Measurements from ENCODE around the gene PSMD6.
A peak's percentile ranks its signal among the peaks of the same experiment; 100 is the strongest.

PSMD6 gene
- 70.0 to 105 (median 92.0) reads per million in 3 donors for total RNA-seq

DNA sequence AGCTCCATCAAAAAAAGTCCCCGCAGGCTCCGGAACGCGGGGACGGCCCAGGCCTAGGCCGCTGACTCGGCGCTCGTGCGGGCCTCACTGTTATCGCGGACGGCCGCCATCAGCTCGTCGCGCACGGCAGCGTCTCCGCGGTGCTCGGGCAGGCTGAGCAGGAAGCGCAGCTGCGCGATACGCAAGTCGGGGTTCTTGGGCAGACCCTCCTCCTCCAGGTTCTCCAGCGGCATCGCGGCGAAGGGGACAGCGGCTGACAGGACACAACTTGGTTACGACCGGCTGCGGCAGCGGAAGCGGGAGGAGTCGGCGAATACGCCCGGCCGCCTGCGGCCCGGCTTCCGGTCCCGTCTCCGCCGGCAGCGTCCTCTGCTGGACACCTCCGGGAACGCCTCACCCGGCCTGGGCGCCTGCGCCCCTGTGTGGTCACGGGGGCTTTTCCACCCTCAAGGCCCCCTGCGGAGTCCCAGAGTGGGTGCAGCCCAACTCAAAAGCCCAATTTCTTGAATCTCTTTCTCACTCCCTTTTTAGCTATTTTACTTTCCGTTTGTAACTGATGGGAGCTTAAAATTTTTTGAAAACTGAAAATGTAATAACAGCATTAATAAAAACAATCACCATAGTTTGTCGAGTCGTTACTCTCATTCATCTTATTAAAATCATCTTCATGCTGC is at the start of gene PSMD6:
PSMD6 (minus strand) TSS at position 308 of the 674 bp plus-strand sequence; CDS start at position 233, 75 bp downstream.
- H3K4me1 ChIP-seq (ENCODE audit: control insufficient read depth, insufficient read depth, low read length, poor library complexity, severe bottlenecking), result peaks cover 10% of the 10 kb centered on the region
- H3K9me3 ChIP-seq (ENCODE audit: control insufficient read depth, low read length), result no peaks in the 10 kb centered on the region
- no peaks in the 10 kb centered on the region for H3K27me3 ChIP-seq (replicated peaks; ENCODE audit: control insufficient read depth, insufficient read depth, low read length, poor library complexity, severe bottlenecking)
- H3K36me3 ChIP-seq (ENCODE audit: control insufficient read depth, insufficient read depth, low read length), result peaks cover 20% of the 10 kb centered on the region
- H3K27ac ChIP-seq (ENCODE audit: insufficient read depth, low read length, poor library complexity, severe bottlenecking), result peak within 1 kb of the TSS; percentile 86
- H3K4me3 ChIP-seq (ENCODE audit: insufficient read depth, low read depth, low read length, poor library complexity, severe bottlenecking), result peak within 1 kb of the TSS; percentile 87
- DNase-seq, result peak; percentile 86 to 87 (median 87)

DNA sequence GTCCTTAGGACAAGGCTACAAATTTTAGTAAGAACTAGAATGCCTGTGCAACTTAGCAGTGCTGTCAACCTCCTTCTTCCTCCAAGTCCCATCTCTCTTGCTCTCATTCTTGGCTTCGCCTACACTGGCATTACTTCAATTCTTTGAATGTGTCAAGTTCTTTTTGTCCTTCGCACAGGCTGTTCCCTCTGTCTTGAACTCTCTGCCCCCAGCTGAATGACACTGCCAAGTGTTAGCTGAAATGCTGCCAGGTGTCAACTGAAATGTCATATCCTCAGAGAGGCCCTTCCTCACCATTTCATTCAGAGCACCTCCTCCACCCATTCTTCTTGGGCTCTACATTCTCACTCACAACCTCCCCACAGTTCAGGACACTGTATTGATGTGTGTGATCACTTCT is 48.8 kb upstream of the PSMD6 start:
- no peak for DNase-seq
- Histone ChIP-seq H3K4me1 (ENCODE audit: control insufficient read depth, insufficient read depth, low read length, poor library complexity, severe bottlenecking) (no peaks in the 10 kb centered on the region), H3K9me3 (ENCODE audit: control insufficient read depth, low read length) (no peaks in the 10 kb centered on the region), H3K27me3 (replicated peaks; ENCODE audit: control insufficient read depth, insufficient read depth, low read length, poor library complexity, severe bottlenecking) (no peaks in the 10 kb centered on the region), H3K36me3 (ENCODE audit: control insufficient read depth, insufficient read depth, low read length) (no peaks in the 10 kb centered on the region), H3K27ac (ENCODE audit: insufficient read depth, low read length, poor library complexity, severe bottlenecking) (no peak overlapping the region), H3K4me3 (ENCODE audit: insufficient read depth, low read depth, low read length, poor library complexity, severe bottlenecking) (no peak overlapping the region)

DNA sequence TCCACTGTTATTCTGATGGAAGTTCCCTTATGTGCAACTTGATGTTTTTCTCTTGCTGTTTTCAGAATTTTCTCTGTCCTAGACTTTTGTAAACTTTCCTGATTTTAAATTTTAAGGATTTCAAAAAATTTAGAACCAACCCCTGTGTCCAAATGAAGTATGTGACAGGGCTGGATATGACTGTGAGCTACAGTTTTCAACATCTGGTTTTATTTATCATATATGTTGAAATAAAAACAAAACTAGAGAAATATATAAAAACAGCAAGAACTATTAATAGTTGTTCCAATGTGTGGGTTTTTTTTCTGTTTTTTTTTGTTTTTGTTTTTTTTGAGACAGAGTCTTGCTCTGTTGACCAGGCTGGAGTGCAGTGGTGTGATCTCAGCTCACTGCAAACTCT is 47.4 kb upstream of the PSMD6 start:
- Histone ChIP-seq H3K36me3 (ENCODE audit: control insufficient read depth, insufficient read depth, low read length) (no peaks in the 10 kb centered on the region), H3K4me1 (ENCODE audit: control insufficient read depth, insufficient read depth, low read length, poor library complexity, severe bottlenecking) (no peaks in the 10 kb centered on the region), H3K9me3 (ENCODE audit: control insufficient read depth, low read length) (no peaks in the 10 kb centered on the region), H3K27me3 (replicated peaks; ENCODE audit: control insufficient read depth, insufficient read depth, low read length, poor library complexity, severe bottlenecking) (no peaks in the 10 kb centered on the region), H3K27ac (ENCODE audit: insufficient read depth, low read length, poor library complexity, severe bottlenecking) (no peak overlapping the region), H3K4me3 (ENCODE audit: insufficient read depth, low read depth, low read length, poor library complexity, severe bottlenecking) (no peak overlapping the region)
- DNase-seq, result no peak

DNA sequence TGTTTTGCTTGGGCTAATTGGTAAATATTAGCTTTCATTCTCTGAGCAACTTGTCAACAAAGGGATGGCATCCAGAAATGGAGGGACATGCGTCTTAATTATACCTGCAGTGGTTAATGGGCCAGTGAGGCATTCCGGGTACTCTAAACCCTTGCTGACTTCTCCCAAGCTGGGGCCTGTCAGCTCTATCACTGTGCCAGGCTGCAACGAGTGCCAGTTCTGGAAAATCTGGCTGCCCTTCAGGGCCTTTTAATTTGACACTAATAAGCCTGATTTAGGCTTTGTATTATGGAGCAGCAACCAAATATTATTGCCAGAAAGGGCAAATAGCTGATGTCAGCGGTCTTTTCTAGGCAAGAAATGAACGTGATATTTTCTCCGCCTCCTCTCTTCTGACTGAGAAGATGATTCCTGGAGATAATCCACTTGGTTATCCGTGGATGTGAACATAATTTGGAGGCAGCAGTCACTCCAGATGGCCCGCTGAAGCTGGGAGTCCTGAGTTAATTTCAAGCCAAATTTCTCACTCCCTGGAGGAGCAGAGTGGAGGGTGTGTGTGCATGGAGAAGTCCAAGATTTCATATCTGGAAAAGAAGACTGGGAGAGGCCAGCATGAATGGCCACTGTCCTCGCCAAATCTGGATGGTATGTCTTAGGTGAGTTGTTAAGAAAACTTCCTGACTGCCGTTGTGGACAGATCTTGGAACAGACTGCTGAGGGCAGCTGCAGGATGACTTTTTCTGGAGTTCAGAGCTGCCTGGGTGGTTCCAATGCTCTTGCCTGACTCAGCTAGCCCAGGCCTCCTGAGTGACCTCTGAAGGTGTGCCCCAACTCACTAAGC is 44.4 kb upstream of the PSMD6 start:
- DNase-seq, result no peak
- no peak overlapping the region for H3K4me3 ChIP-seq (ENCODE audit: insufficient read depth, low read depth, low read length, poor library complexity, severe bottlenecking)
- no peaks in the 10 kb centered on the region for H3K9me3 ChIP-seq (ENCODE audit: control insufficient read depth, low read length)
- H3K27ac ChIP-seq (ENCODE audit: insufficient read depth, low read length, poor library complexity, severe bottlenecking), result no peak overlapping the region
- H3K4me1 ChIP-seq (ENCODE audit: control insufficient read depth, insufficient read depth, low read length, poor library complexity, severe bottlenecking), result no peaks in the 10 kb centered on the region
- H3K36me3 ChIP-seq (ENCODE audit: control insufficient read depth, insufficient read depth, low read length), result no peaks in the 10 kb centered on the region
- H3K27me3 ChIP-seq (replicated peaks; ENCODE audit: control insufficient read depth, insufficient read depth, low read length, poor library complexity, severe bottlenecking), result no peaks in the 10 kb centered on the region

DNA sequence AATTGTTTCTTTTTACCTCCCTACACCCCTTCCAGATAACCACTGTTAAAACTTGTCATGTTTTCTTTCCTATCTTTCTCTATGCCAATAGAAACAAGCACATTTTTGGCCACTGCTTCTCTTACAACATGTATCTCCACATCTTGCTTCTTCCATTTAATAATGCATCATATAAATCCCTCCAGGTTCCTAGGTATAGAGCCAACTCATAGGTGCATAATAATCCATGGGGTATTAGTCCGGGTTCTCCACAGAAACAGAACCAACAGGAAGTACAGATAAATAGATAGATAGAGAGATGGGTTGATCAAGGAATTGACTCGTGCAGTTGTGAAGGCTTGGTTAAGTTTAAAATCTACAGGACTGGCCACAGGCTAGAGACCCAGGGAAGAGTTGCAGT is 41.5 kb upstream of the PSMD6 start:
- Histone ChIP-seq H3K4me3 (ENCODE audit: insufficient read depth, low read depth, low read length, poor library complexity, severe bottlenecking) (no peak overlapping the region), H3K27ac (ENCODE audit: insufficient read depth, low read length, poor library complexity, severe bottlenecking) (no peak overlapping the region), H3K36me3 (ENCODE audit: control insufficient read depth, insufficient read depth, low read length) (no peaks in the 10 kb centered on the region), H3K27me3 (replicated peaks; ENCODE audit: control insufficient read depth, insufficient read depth, low read length, poor library complexity, severe bottlenecking) (no peaks in the 10 kb centered on the region), H3K4me1 (ENCODE audit: control insufficient read depth, insufficient read depth, low read length, poor library complexity, severe bottlenecking) (no peaks in the 10 kb centered on the region), H3K9me3 (ENCODE audit: control insufficient read depth, low read length) (no peaks in the 10 kb centered on the region)
- DNase-seq, result no peak

DNA sequence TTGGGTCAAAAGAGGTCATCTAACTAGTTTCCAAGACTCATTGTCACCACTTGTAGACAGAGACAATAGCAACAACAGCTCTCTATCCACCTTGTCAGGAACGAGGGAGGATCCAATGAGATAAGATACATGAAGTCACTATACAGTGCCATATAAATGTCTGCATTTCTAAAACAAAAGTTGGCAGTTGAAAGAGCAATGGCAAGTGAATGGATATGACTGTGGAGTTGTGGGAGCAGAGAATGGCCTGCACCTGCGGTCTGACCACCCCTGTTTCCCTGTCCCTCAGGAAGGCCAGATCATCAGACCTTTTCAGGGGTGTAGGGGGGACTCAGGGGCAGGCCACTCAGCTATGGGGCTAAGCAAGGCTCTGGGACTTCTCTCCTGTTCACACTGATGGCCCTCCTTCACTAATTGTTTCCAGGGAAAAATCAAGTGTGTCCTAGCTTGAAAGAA is 40.7 kb upstream of the PSMD6 start:
- no peak overlapping the region for H3K4me3 ChIP-seq (ENCODE audit: insufficient read depth, low read depth, low read length, poor library complexity, severe bottlenecking)
- H3K36me3 ChIP-seq (ENCODE audit: control insufficient read depth, insufficient read depth, low read length), result no peaks in the 10 kb centered on the region
- H3K4me1 ChIP-seq (ENCODE audit: control insufficient read depth, insufficient read depth, low read length, poor library complexity, severe bottlenecking), result no peaks in the 10 kb centered on the region
- H3K9me3 ChIP-seq (ENCODE audit: control insufficient read depth, low read length), result no peaks in the 10 kb centered on the region
- H3K27me3 ChIP-seq (replicated peaks; ENCODE audit: control insufficient read depth, insufficient read depth, low read length, poor library complexity, severe bottlenecking), result no peaks in the 10 kb centered on the region
- DNase-seq, result no peak
- H3K27ac ChIP-seq (ENCODE audit: insufficient read depth, low read length, poor library complexity, severe bottlenecking), result no peak overlapping the region

DNA sequence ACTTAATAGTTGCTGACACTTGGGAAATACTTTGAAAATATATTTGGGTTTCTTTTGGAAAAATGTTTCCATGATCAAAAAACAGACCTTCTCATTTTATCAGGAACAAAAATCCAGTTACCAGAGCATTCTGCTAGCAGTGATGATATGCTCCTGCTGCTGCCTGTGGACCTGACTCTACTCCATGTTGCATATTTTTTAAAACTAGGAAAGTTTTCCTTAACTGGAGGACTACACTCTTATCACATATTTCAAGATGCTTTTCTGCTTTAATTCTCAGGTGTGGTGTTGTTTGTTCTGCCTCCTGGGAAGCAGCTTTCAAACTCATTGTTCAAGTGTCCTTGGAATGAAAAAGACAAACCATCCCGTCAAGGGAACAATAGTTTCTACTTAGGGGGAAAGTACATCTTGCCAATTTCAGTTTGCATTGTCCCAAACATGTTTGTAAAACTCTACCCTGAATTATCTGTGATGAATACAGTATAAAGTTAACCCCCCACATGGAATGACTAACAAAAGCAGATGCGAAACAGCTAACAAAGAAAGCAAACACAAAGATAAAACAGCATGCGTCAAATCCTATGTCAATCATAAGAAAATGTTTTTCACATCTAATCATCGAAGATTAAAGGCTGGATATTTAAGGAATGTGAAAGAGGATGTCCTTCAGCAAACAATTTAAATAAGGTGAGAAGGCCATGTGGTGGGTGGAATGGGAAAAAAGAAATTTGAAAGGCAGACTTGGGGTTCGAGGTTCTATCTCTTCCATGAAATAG is 40.1 kb upstream of the PSMD6 start:
- H3K27me3 ChIP-seq (replicated peaks; ENCODE audit: control insufficient read depth, insufficient read depth, low read length, poor library complexity, severe bottlenecking), result no peaks in the 10 kb centered on the region
- no peak overlapping the region for H3K4me3 ChIP-seq (ENCODE audit: insufficient read depth, low read depth, low read length, poor library complexity, severe bottlenecking)
- no peaks in the 10 kb centered on the region for H3K9me3 ChIP-seq (ENCODE audit: control insufficient read depth, low read length)
- no peak for DNase-seq
- no peaks in the 10 kb centered on the region for H3K4me1 ChIP-seq (ENCODE audit: control insufficient read depth, insufficient read depth, low read length, poor library complexity, severe bottlenecking)
- H3K36me3 ChIP-seq (ENCODE audit: control insufficient read depth, insufficient read depth, low read length), result no peaks in the 10 kb centered on the region
- no peak overlapping the region for H3K27ac ChIP-seq (ENCODE audit: insufficient read depth, low read length, poor library complexity, severe bottlenecking)

DNA sequence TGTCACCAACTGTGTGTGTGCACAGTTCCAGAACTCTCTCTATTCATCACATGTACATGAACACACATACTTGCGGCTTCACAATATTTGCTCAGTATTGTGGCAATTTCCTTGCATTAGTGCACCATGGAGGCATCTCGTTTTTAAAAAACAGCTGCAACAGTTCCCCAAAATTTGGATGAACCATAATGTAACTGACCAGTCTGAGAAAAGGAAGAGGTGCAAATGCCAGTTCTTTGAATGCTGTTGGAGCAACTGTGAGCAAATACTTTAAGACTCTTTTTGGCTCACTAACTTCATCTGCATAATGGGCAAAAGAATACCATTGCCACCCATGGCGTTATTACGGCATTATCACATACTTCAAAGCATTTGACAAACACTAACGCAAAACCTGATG is 38.3 kb upstream of the PSMD6 start:
- Histone ChIP-seq H3K9me3 (ENCODE audit: control insufficient read depth, low read length) (no peaks in the 10 kb centered on the region), H3K27ac (ENCODE audit: insufficient read depth, low read length, poor library complexity, severe bottlenecking) (no peak overlapping the region), H3K4me1 (ENCODE audit: control insufficient read depth, insufficient read depth, low read length, poor library complexity, severe bottlenecking) (no peaks in the 10 kb centered on the region), H3K4me3 (ENCODE audit: insufficient read depth, low read depth, low read length, poor library complexity, severe bottlenecking) (no peak overlapping the region), H3K27me3 (replicated peaks; ENCODE audit: control insufficient read depth, insufficient read depth, low read length, poor library complexity, severe bottlenecking) (no peaks in the 10 kb centered on the region), H3K36me3 (ENCODE audit: control insufficient read depth, insufficient read depth, low read length) (no peaks in the 10 kb centered on the region)
- DNase-seq, result no peak

DNA sequence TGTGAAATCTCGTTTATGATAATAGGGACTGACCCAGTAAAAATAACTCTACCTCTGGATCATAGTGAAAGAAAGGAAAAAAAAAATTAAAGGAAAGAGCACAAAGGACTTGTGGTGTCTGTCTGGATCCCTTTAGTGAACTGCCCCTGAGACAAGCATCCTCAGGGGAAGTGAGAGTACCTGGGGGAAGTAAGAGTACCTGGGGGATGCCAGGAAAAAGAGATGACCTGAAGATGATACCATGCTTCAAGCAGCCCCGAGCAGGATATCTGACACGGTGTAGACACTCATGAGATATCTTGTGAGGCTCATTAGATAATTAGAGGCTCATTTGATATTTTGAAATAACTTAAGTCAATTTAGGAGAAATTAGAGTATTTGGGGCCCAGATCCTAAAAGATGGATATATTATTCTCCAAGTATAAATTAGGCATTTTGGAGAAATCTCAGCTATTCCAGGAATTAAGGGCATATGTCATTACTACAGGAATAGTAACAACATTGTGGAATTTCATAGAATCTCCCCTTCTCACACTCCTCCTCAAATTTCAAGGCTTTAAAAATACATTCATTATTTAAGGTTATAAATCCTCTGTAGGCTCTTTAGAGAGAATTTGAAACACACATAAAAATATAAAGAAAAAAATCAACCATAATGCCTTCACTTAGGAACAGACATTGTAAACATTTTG is 36.3 kb upstream of the PSMD6 start:
- Histone ChIP-seq H3K4me1 (ENCODE audit: control insufficient read depth, insufficient read depth, low read length, poor library complexity, severe bottlenecking) (no peaks in the 10 kb centered on the region), H3K36me3 (ENCODE audit: control insufficient read depth, insufficient read depth, low read length) (no peaks in the 10 kb centered on the region), H3K9me3 (ENCODE audit: control insufficient read depth, low read length) (no peaks in the 10 kb centered on the region), H3K4me3 (ENCODE audit: insufficient read depth, low read depth, low read length, poor library complexity, severe bottlenecking) (no peak overlapping the region), H3K27ac (ENCODE audit: insufficient read depth, low read length, poor library complexity, severe bottlenecking) (no peak overlapping the region), H3K27me3 (replicated peaks; ENCODE audit: control insufficient read depth, insufficient read depth, low read length, poor library complexity, severe bottlenecking) (no peaks in the 10 kb centered on the region)
- DNase-seq, result no peak

All from effector memory CD4-positive, alpha-beta T cell (primary cell).